ENCODE measurements around the gene PGGT1B. TPM values are rescaled to one million over a fixed set of nuclear protein-coding genes. Genes with fewer than 3 reads are reported as not detected.

Gene PGGT1B
- total RNA-seq, 1 experiment from 2014 or later, result 59.7 TPM

- Histone ChIP-seq H3K56ac (ENCODE audit: insufficient read length, low read depth, low read length) (no peak overlapping the region), H3K79me2 (ENCODE audit: insufficient read depth, low read length) (no peaks in the 10 kb centered on the region), H3T11ph (ENCODE audit: low read length) (no peak overlapping the region), H2AFZ (ENCODE audit: low read length) (no peak overlapping the region), H4K20me1 (ENCODE audit: control insufficient read depth, insufficient read depth, insufficient read length) (no peaks in the 10 kb centered on the region), H3K27ac (ENCODE audit: insufficient read length, low read depth, low read length) (no peak overlapping the region), H4K5ac (ENCODE audit: insufficient read length, low read depth, low read length) (no peak overlapping the region), H3K23ac (ENCODE audit: insufficient read length, low read depth, low read length) (no peak overlapping the region), H4K91ac (ENCODE audit: insufficient read length, low read depth, low read length) (no peak overlapping the region), H3K4me2 (ENCODE audit: insufficient read depth, insufficient read length, low read length) (peak overlapping the region; percentile 33), H2AK5ac (ENCODE audit: insufficient read length, low read length) (no peak overlapping the region), H3K4me1 (ENCODE audit: insufficient read depth, low read length) (peaks cover 2% of the 10 kb centered on the region; the same call in 1 of the 2 replicates), H2BK20ac (ENCODE audit: low read depth, low read length, poor library complexity, severe bottlenecking) (no peak overlapping the region), H3K23me2 (ENCODE audit: insufficient read length, low read depth, low read length, poor library complexity, severe bottlenecking) (no peaks in the 10 kb centered on the region), H3K14ac (ENCODE audit: insufficient read depth, low read length) (no peak overlapping the region), H3K9me3 (ENCODE audit: control insufficient read depth, low read depth, low read length) (no peaks in the 10 kb centered on the region), H2BK5ac (ENCODE audit: insufficient read length, low read length) (no peak overlapping the region), H2BK12ac (ENCODE audit: insufficient read length, low read depth, low read length) (no peak overlapping the region), H3K18ac (ENCODE audit: insufficient read length, low read depth, low read length) (no peak overlapping the region), H2BK120ac (ENCODE audit: low read depth, low read length, poor library complexity, severe bottlenecking) (no peak overlapping the region), H3K9ac (ENCODE audit: extremely low read depth, insufficient read length, low read length) (no peak overlapping the region), H3K79me1 (ENCODE audit: insufficient read depth, low read depth, low read length, poor library complexity, severe bottlenecking) (no peaks in the 10 kb centered on the region), H3K4ac (ENCODE audit: low read depth, low read length) (no peak overlapping the region), H2BK15ac (ENCODE audit: low read depth, low read length) (no peak overlapping the region), H3K27me3 (ENCODE audit: insufficient read depth, low read length) (no peaks in the 10 kb centered on the region), H4K8ac (replicated peaks; ENCODE audit: insufficient read length, low read depth, low read length) (no peak overlapping the region)
- no peak for DNase-seq
- Mint-ChIP-seq H3K27me3 (ENCODE audit: low read depth) (no peaks in the 10 kb centered on the region; the same call in 1 of the 2 replicates), H3K4me3 (no peak overlapping the region), H3K4me1 (peaks cover 16 to 18% of the 10 kb centered on the region in 2 experiments), H3K27ac (no peak overlapping the region), H3K9me3 (no peaks in the 10 kb centered on the region), H3K36me3 (ENCODE audit: insufficient read depth in 1 of 3, low read depth in 3 of 3) (no peaks in the 10 kb centered on the region)
- no peak for TF ChIP-seq CTCF (conservative IDR thresholded peaks at IDR 0.05)
- no CpG with 5 or more reads among the region's 2 CpGs for WGBS (ENCODE audit: extremely low coverage, insufficient read length, low lambda C conversion rate)
These were observed 72.8 kb downstream of the PGGT1B start for GRCh38 chr5:115189866-115190265.
